Chondrocyte (in vitro differentiated cells): ENCODE results near the gene DHCR7. TPM values are rescaled to one million over a fixed set of nuclear protein-coding genes. Genes with fewer than 3 reads are reported as not detected.

Source experiments
- DNase-seq: peaks from one replicate; pipeline ENCODE4 v3.0.0; 2021; ENCODE audit warnings: mixed read lengths, low spot score
- H3K27ac Mint-ChIP-seq: one replicate; pipeline ENCODE4 v1.8.0; 2021; ENCODE audit warnings: mild to moderate bottlenecking, moderate library complexity, mixed read lengths; ENCODE audit not compliant: unreplicated experiment
- H3K27me3 Mint-ChIP-seq: 2 replicates; pipeline ENCODE4 v1.8.0; 2021; ENCODE audit warnings: low read depth, mixed read lengths
- H3K36me3 Mint-ChIP-seq: 2 replicates; pipeline ENCODE4 v1.8.0; 2021; ENCODE audit warnings: low read depth, mixed read lengths
- H3K4me1 Mint-ChIP-seq: 2 replicates; pipeline ENCODE4 v1.8.0; 2021; ENCODE audit warnings: low read depth, mild to moderate bottlenecking, mixed read lengths
- H3K4me3 Mint-ChIP-seq: one replicate; pipeline ENCODE4 v1.8.0; 2021; ENCODE audit warnings: mild to moderate bottlenecking, moderate library complexity, mixed read lengths; ENCODE audit not compliant: unreplicated experiment
- H3K9me3 Mint-ChIP-seq: 2 replicates; pipeline ENCODE4 v1.8.0; 2021; ENCODE audit warnings: low read depth, mixed read lengths
- CTCF ChIP-seq: fragments of 200-600 bp; sonication (generic); IDR thresholded peaks from 2 replicates; pipeline ENCODE4 v1.5.0; 2021; ENCODE audit warnings: antibody characterized with exemption, mild to moderate bottlenecking, moderate library complexity
- total RNA-seq: library from RNA; stranded (reverse); gene quantifications from 3 replicates; pipeline ENCODE4 v1.2.1, GENCODE V29; 2021

The DHCR7 gene
- total RNA-seq, 1 donor from 2014 or later, result 57.5 TPM

- no peak overlapping the region for H3K4me3 Mint-ChIP-seq
- H3K4me1 Mint-ChIP-seq, result no peaks in the 10 kb centered on the region
- no peak overlapping the region for H3K27ac Mint-ChIP-seq
- peaks cover 35% of the 10 kb centered on the region for H3K36me3 Mint-ChIP-seq
- H3K27me3 Mint-ChIP-seq, result no peaks in the 10 kb centered on the region
- H3K9me3 Mint-ChIP-seq, result no peaks in the 10 kb centered on the region
- DNase-seq, result peak; percentile 34
- no peak for TF ChIP-seq CTCF
Observed at GRCh38 chr11:71465054-71465453, 16.9 kb upstream of the DHCR7 start.

GRCh38 chr11:71463331-71464211, 15.4 kb upstream of the DHCR7 start:
- H3K27ac Mint-ChIP-seq, result no peak overlapping the region
- no peaks in the 10 kb centered on the region for H3K4me1 Mint-ChIP-seq
- TF ChIP-seq CTCF, result no peak
- peaks cover 40% of the 10 kb centered on the region for H3K36me3 Mint-ChIP-seq
- peak; percentile 82 for DNase-seq
- no peaks in the 10 kb centered on the region for H3K27me3 Mint-ChIP-seq
- H3K9me3 Mint-ChIP-seq, result no peaks in the 10 kb centered on the region
- no peak overlapping the region for H3K4me3 Mint-ChIP-seq

GRCh38 chr11:71462726-71463125, 14.5 kb upstream of the DHCR7 start:
- H3K27ac Mint-ChIP-seq, result no peak overlapping the region
- H3K9me3 Mint-ChIP-seq, result no peaks in the 10 kb centered on the region
- no peaks in the 10 kb centered on the region for H3K27me3 Mint-ChIP-seq
- peaks cover 40% of the 10 kb centered on the region for H3K36me3 Mint-ChIP-seq
- H3K4me3 Mint-ChIP-seq, result no peak overlapping the region
- TF ChIP-seq CTCF, result no peak
- peak; percentile 87 for DNase-seq
- H3K4me1 Mint-ChIP-seq, result no peaks in the 10 kb centered on the region

GRCh38 chr11:71461696-71462095, 13.5 kb upstream of the DHCR7 start:
- H3K27ac Mint-ChIP-seq, result no peak overlapping the region
- no peaks in the 10 kb centered on the region for H3K4me1 Mint-ChIP-seq
- DNase-seq, result peak; percentile 56
- no peak for TF ChIP-seq CTCF
- no peaks in the 10 kb centered on the region for H3K9me3 Mint-ChIP-seq
- H3K36me3 Mint-ChIP-seq, result peaks cover 33% of the 10 kb centered on the region
- no peaks in the 10 kb centered on the region for H3K27me3 Mint-ChIP-seq
- no peak overlapping the region for H3K4me3 Mint-ChIP-seq

- Mint-ChIP-seq H3K27ac (no peak overlapping the region), H3K4me3 (no peak overlapping the region), H3K36me3 (peaks cover 40% of the 10 kb centered on the region), H3K4me1 (no peaks in the 10 kb centered on the region), H3K27me3 (no peaks in the 10 kb centered on the region), H3K9me3 (no peaks in the 10 kb centered on the region)
- no peak for TF ChIP-seq CTCF
- DNase-seq, result peak; percentile 53
Observed at GRCh38 chr11:71459767-71460320, 11.7 kb upstream of the DHCR7 start.
